GM21528 (cell line): ENCODE data around the gene MRPS2.
"Not testable (repeated sequence)": the region's sequence is repeated elsewhere in the genome, so short reads cannot be mapped to it uniquely, and the experiment has no call there.

Experiments used
- ATAC-seq: cut with Tn5 transposase; IDR thresholded peaks from one replicate; pipeline ENCODE4 v1.9.1; 2021; ENCODE audit warnings: mild to moderate bottlenecking, moderate library complexity; ENCODE audit not compliant: unreplicated experiment, low FRiP score

Gene MRPS2

GRCh38 chr9:135500525-135501260, at the start of gene MRPS2:
Gene MRPS2, plus strand, starts transcription at chr9:135500682. Its CDS starts 29 bp downstream, at chr9:135500711.
- peak; percentile 79 for ATAC-seq

GRCh38 chr9:135450956-135451355, 49.5 kb upstream of the MRPS2 start:
- no peak for ATAC-seq

GRCh38 chr9:135451909-135452308, 48.6 kb upstream of the MRPS2 start:
- not testable (repeated sequence) for ATAC-seq

- ATAC-seq = no peak
Observed at GRCh38 chr9:135454737-135455136, 45.7 kb upstream of the MRPS2 start.

- no peak for ATAC-seq
Observed at GRCh38 chr9:135455401-135456030, 45.0 kb upstream of the MRPS2 start.

- no peak for ATAC-seq
Observed at GRCh38 chr9:135456436-135457104, 43.9 kb upstream of the MRPS2 start.

GRCh38 chr9:135458478-135458877, 42.0 kb upstream of the MRPS2 start:
- not testable (repeated sequence) for ATAC-seq

- ATAC-seq = no peak
Observed at GRCh38 chr9:135461936-135462335, 38.5 kb upstream of the MRPS2 start.

GRCh38 chr9:135463140-135463539, 37.3 kb upstream of the MRPS2 start:
- ATAC-seq = no peak

- ATAC-seq = no peak
Observed at GRCh38 chr9:135464181-135464580, 36.3 kb upstream of the MRPS2 start.

- ATAC-seq = no peak
Observed at GRCh38 chr9:135468854-135469521, 31.5 kb upstream of the MRPS2 start.

- no peak for ATAC-seq
Observed at GRCh38 chr9:135471791-135472640, 28.5 kb upstream of the MRPS2 start.

GRCh38 chr9:135473972-135474543, 26.4 kb upstream of the MRPS2 start:
- no peak for ATAC-seq

GRCh38 chr9:135474915-135475314, 25.6 kb upstream of the MRPS2 start:
- no peak for ATAC-seq

GRCh38 chr9:135476561-135477355, 23.7 kb upstream of the MRPS2 start:
- no peak for ATAC-seq

- ATAC-seq = no peak
Observed at GRCh38 chr9:135478191-135478590, 22.3 kb upstream of the MRPS2 start.

GRCh38 chr9:135478829-135479468, 21.5 kb upstream of the MRPS2 start:
- no peak for ATAC-seq

GRCh38 chr9:135479469-135480052, 20.9 kb upstream of the MRPS2 start, which contains the start of gene PPP1R26:
Gene PPP1R26, plus strand, starts transcription at chr9:135479782. Its CDS starts 4,729 bp downstream, at chr9:135484511.
- ATAC-seq = no peak
